ENCODE data around the gene NINJ1.

GRCh38 chr9:93132287-93132927 lies 1.6 kb downstream of the NINJ1 start:
- no peak for TF ChIP-seq EZH2 (IDR thresholded peaks at IDR 0.05; ENCODE audit: low read length, unreplicated experiment)
- no peak for TF ChIP-seq CTCF (conservative IDR thresholded peaks at IDR 0.05; ENCODE audit: low read depth, low read length)
